ENCODE data around the gene ASPG. TPM values are rescaled to one million over a fixed set of nuclear protein-coding genes. Genes with fewer than 3 reads are reported as not detected.

ASPG gene
- total and polyA plus RNA-seq, 12 donors: 2.8 to 32.0 (median 13.2) TPM

DNA sequence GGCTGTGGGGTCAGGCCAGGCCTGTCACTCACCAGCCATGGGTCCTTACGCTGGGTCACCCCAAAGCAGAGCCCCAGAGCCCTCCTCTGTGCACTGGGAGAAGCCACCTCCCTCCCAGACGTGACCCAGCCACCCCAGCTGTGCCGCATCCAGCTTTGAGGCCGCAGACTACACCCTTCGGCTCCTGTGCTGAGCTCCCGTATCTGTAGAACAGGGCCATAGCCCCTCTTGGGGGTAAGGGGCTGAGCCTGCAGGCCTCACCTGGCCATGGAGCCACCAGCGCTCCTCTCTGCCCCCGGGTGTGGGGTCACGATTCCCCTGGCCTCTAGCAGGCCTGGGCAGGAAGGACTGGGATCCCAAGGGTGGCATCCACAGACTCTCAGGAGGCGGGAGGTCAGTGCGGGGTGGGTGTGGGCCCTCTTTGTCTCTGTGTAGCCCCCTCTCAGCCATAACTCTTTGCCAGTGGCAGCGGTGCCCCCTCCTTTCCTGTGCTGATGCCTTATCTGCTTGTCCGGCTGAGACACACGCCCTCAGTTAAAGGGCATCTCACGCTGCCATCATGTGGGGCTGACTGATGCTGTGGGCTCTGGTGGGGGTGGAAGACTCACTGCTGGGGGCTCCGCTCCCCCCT lies 16.3 kb downstream of the ASPG start:
- Histone ChIP-seq H3K36me3 (no peaks in the 10 kb centered on the region), H3K27me3 (peaks cover 0 to 27% (median 5%) of the 10 kb centered on the region in 7 donors), H3K4me3 (no peak overlapping the region), H3K4me1 (no peaks in the 10 kb centered on the region), H3K9me3 (no peaks in the 10 kb centered on the region), H3K27ac (no peak overlapping the region)
- 77 to 87% methylated on average over 16 of the region's 16 CpGs for WGBS, 2 donors
- TF ChIP-seq, protein P1, sequence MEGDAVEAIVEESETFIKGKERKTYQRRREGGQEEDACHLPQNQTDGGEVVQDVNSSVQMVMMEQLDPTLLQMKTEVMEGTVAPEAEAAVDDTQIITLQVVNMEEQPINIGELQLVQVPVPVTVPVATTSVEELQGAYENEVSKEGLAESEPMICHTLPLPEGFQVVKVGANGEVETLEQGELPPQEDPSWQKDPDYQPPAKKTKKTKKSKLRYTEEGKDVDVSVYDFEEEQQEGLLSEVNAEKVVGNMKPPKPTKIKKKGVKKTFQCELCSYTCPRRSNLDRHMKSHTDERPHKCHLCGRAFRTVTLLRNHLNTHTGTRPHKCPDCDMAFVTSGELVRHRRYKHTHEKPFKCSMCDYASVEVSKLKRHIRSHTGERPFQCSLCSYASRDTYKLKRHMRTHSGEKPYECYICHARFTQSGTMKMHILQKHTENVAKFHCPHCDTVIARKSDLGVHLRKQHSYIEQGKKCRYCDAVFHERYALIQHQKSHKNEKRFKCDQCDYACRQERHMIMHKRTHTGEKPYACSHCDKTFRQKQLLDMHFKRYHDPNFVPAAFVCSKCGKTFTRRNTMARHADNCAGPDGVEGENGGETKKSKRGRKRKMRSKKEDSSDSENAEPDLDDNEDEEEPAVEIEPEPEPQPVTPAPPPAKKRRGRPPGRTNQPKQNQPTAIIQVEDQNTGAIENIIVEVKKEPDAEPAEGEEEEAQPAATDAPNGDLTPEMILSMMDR (IDR thresholded peaks at IDR 0.05): no peak
- DNase-seq (peak in 1 of 2 donors; percentile 3), ATAC-seq (no peak)
- intact Hi-C loops (cut with DNase I): no loop called here

- ATAC-seq (no peak), DNase-seq (no peak)
- Histone ChIP-seq H3K4me3 (no peak overlapping the region), H3K4me1 (no peaks in the 10 kb centered on the region), H3K36me3 (no peaks in the 10 kb centered on the region), H3K27ac (no peak overlapping the region), H3K9me3 (no peaks in the 10 kb centered on the region), H3K27me3 (peaks cover 0 to 30% (median 5%) of the 10 kb centered on the region in 7 donors)
- intact Hi-C loops (cut with DNase I): no loop called here
- WGBS, 2 donors: 73 to 77% methylated on average over 16 of the region's 16 CpGs
- TF ChIP-seq, protein P1 (IDR thresholded peaks at IDR 0.05): no peak
Observed at GRCh38 chr14:104102282-104102914, 16.9 kb downstream of the ASPG start.

- 87 to 88% methylated on average over 24 to 26 of the region's 26 CpGs for WGBS, 2 donors
- DNase-seq: peak in 1 of 2 donors; percentile 10
- TF ChIP-seq, protein P1 (IDR thresholded peaks at IDR 0.05): no peak
- H3K4me1 ChIP-seq: no peaks in the 10 kb centered on the region
- no peaks in the 10 kb centered on the region for H3K9me3 ChIP-seq
- no peak overlapping the region for H3K4me3 ChIP-seq
- intact Hi-C loops (cut with DNase I): no loop called here
- no peak for ATAC-seq
- H3K27me3 ChIP-seq: peaks cover 0 to 30% (median 5%) of the 10 kb centered on the region in 7 donors
- no peaks in the 10 kb centered on the region for H3K36me3 ChIP-seq
- no peak overlapping the region for H3K27ac ChIP-seq
Observed at GRCh38 chr14:104103061-104103445, 17.6 kb downstream of the ASPG start.

DNA sequence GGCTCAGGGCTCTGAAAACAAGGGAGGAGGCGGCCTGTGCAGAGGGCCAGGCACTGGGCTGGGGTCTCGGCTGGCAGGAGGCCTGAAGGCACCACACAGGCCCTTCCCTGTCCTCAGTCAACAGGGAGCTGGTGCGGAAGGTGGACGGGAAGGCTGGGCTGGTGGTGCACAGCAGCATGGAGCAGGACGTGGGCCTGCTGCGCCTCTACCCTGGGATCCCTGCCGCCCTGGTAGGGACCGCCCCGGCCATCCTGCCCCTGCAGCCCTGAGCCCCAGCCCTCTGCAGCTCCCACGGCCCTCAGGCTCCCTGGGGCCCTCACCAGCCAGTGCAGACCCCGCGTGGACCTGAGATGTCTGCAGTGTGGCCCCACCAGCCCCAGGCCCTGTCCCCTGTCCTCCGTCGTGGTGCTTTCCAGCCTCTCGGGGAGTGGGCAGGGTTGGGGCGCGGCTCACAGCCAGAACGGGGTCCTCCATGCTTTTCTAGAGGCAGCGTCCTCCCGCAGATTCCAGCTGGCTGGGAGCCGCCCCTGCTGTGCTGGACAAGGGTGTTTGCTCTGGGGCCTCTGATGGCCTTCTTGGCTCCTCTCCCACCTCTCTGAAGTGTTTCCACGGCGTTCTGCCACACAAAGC lies 18.1 kb downstream of the ASPG start:
- TF ChIP-seq, protein P1 (IDR thresholded peaks at IDR 0.05): no peak
- WGBS, 2 donors: 60 to 62% methylated on average over 23 of the region's 23 CpGs
- ATAC-seq (no peak), DNase-seq (peak in 1 of 2 donors; percentile 11)
- H3K9me3 ChIP-seq: no peaks in the 10 kb centered on the region
- no peaks in the 10 kb centered on the region for H3K36me3 ChIP-seq
- no peak overlapping the region for H3K27ac ChIP-seq
- no peak overlapping the region for H3K4me3 ChIP-seq
- H3K27me3 ChIP-seq: peaks cover 0 to 30% (median 5%) of the 10 kb centered on the region in 7 donors
- intact Hi-C loops (cut with DNase I): no loop called here
- H3K4me1 ChIP-seq: no peaks in the 10 kb centered on the region

Data from heart right ventricle (tissue), 16 donors.